ENCODE measurements around the gene IDE. TPM values are rescaled to one million over a fixed set of nuclear protein-coding genes. Genes with fewer than 3 reads are reported as not detected.
A peak's percentile ranks its signal among the peaks of the same experiment; 100 is the strongest.

Gene IDE
- 10 to 100 TPM in 3 of 4 donors, 1 to 10 TPM in 1; 9.2 to 21.2 (median 11.4) TPM for polyA plus RNA-seq
- long read RNA-seq, donor 1, full-length matches to known transcripts, result 4 of 4 reads
- long read RNA-seq, donor 1, partial matches to known transcripts, result 0 of 4 reads
- long read RNA-seq, donor 1, other reads (novel, unspliced or antisense), result 0 of 4 reads
- long read RNA-seq, donor 2, full-length matches to known transcripts, result 1 of 1 reads
- long read RNA-seq, donor 2, partial matches to known transcripts, result 0 of 1 reads
- long read RNA-seq, donor 2, other reads (novel, unspliced or antisense), result 0 of 1 reads
- long read RNA-seq, donor 3, result 0 reads
- long read RNA-seq, donor 4, result 0 reads
- long read RNA-seq, donor 5, result 0 reads
- long read RNA-seq, donor 6, result 0 reads
- long read RNA-seq, donor 7, result 0 reads
- long read RNA-seq, donor 8, full-length matches to known transcripts, result 1 of 1 reads
- long read RNA-seq, donor 8, partial matches to known transcripts, result 0 of 1 reads
- long read RNA-seq, donor 8, other reads (novel, unspliced or antisense), result 0 of 1 reads
- long read RNA-seq, donor 9, result 0 reads
- long read RNA-seq, donor 10, full-length matches to known transcripts, result 1 of 1 reads
- long read RNA-seq, donor 10, partial matches to known transcripts, result 0 of 1 reads
- long read RNA-seq, donor 10, other reads (novel, unspliced or antisense), result 0 of 1 reads

DNA sequence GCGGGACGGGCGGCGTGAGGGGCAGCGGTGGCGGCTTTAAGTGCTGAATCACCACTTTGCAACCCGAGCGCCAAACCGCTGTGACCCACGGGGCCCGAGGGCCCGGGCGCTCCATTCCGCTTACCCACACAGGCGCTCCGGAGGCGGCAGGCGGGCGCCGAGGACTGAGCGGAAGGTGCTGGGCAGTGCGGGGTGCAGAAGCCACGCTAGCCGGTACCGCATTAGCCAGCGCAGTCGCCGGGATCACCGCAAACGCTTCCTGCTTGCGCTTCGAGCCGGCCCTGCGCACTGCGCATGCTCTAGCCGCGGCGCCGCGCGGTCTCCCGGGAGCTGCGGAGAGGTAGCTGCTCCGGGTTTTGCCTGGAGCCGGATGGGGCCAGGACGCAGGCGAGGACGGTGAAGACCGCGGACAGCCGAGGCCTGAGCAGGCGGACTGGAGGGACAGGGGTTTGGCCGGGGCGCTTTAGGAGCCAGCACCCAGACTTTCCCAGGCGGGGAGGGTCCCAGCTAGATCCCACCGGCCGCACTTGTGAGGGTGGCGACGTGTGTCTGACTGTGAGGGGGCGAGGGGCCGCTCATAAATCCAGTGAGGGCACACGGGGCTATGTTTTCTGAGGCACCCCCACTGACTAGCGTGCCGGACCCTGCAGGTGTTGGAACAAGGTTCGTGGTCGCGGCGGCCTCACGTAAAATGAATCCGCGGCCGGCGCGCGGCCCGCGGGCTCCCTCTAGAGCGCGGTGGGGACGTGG, at the start of gene IDE:
Gene IDE (minus strand): TSS at position 296 of the 750 bp plus-strand sequence. CDS start 74 bp downstream, at position 222.
- DNase-seq (peak; percentile 86 to 96), FAIRE-seq (no peak)
- Histone ChIP-seq H3K4me1 (ENCODE audit: control insufficient read depth in 3 of 3, insufficient read depth in 2 of 3, low read depth in 1 of 3, low read length in 2 of 3) (peaks cover 5 to 10% (median 7%) of the 10 kb centered on the region in 3 donors), H3K27me3 (ENCODE audit: control insufficient read depth in 3 of 3, insufficient read depth in 3 of 3, low read length in 3 of 3) (no peaks in the 10 kb centered on the region), H3K4me3 (ENCODE audit: low read depth in 1 of 3, low read length in 3 of 3) (peak within 1 kb of the TSS; percentile 85 to 99 (median 87)), H3K27ac (ENCODE audit: low read depth in 1 of 3, low read length in 2 of 3) (peak within 1 kb of the TSS; percentile 68 to 96 (median 93)), H3K36me3 (ENCODE audit: control insufficient read depth in 3 of 3, insufficient read depth in 2 of 3, low read depth in 1 of 3, low read length in 3 of 3) (no peaks in the 10 kb centered on the region), H3K9me3 (ENCODE audit: control insufficient read depth in 2 of 2, insufficient read depth in 1 of 2, low read depth in 1 of 2, low read length in 1 of 2) (no peaks in the 10 kb centered on the region)
- 0% methylated on average over 77 to 80 of the region's 80 CpGs for WGBS, 3 donors

GRCh38 chr10:92619368-92619767, 45.5 kb upstream of the IDE start:
- Histone ChIP-seq H3K27ac (ENCODE audit: low read depth in 1 of 3, low read length in 2 of 3) (no peak overlapping the region), H3K9me3 (ENCODE audit: control insufficient read depth in 2 of 2, insufficient read depth in 1 of 2, low read depth in 1 of 2, low read length in 1 of 2) (no peaks in the 10 kb centered on the region), H3K27me3 (ENCODE audit: control insufficient read depth in 3 of 3, insufficient read depth in 3 of 3, low read length in 3 of 3) (no peaks in the 10 kb centered on the region), H3K4me3 (ENCODE audit: low read depth in 1 of 3, low read length in 3 of 3) (no peak overlapping the region), H3K36me3 (ENCODE audit: control insufficient read depth in 3 of 3, insufficient read depth in 2 of 3, low read depth in 1 of 3, low read length in 3 of 3) (peaks cover 0 to 9% (median 0%) of the 10 kb centered on the region in 3 donors), H3K4me1 (ENCODE audit: control insufficient read depth in 3 of 3, insufficient read depth in 2 of 3, low read depth in 1 of 3, low read length in 2 of 3) (no peaks in the 10 kb centered on the region)
- no peak for DNase-seq
- FAIRE-seq, result no peak

- no peaks in the 10 kb centered on the region for H3K27me3 ChIP-seq (ENCODE audit: control insufficient read depth in 3 of 3, insufficient read depth in 3 of 3, low read length in 3 of 3)
- peaks cover 0 to 11% (median 0%) of the 10 kb centered on the region in 3 donors for H3K36me3 ChIP-seq (ENCODE audit: control insufficient read depth in 3 of 3, insufficient read depth in 2 of 3, low read depth in 1 of 3, low read length in 3 of 3)
- FAIRE-seq (no peak), DNase-seq (no peak)
- no peak overlapping the region for H3K27ac ChIP-seq (ENCODE audit: low read depth in 1 of 3, low read length in 2 of 3)
- no peak overlapping the region for H3K4me3 ChIP-seq (ENCODE audit: low read depth in 1 of 3, low read length in 3 of 3)
- 95 to 97% (median 95%) methylated on average over 3 of the region's 3 CpGs for WGBS, 3 donors
- no peaks in the 10 kb centered on the region for H3K4me1 ChIP-seq (ENCODE audit: control insufficient read depth in 3 of 3, insufficient read depth in 2 of 3, low read depth in 1 of 3, low read length in 2 of 3)
- no peaks in the 10 kb centered on the region for H3K9me3 ChIP-seq (ENCODE audit: control insufficient read depth in 2 of 2, insufficient read depth in 1 of 2, low read depth in 1 of 2, low read length in 1 of 2)
Observed at GRCh38 chr10:92615515-92615914, 41.6 kb upstream of the IDE start.

GRCh38 chr10:92604841-92605240, 30.9 kb upstream of the IDE start:
- Histone ChIP-seq H3K27ac (ENCODE audit: low read depth in 1 of 3, low read length in 2 of 3) (no peak overlapping the region), H3K4me1 (ENCODE audit: control insufficient read depth in 3 of 3, insufficient read depth in 2 of 3, low read depth in 1 of 3, low read length in 2 of 3) (no peaks in the 10 kb centered on the region), H3K36me3 (ENCODE audit: control insufficient read depth in 3 of 3, insufficient read depth in 2 of 3, low read depth in 1 of 3, low read length in 3 of 3) (peaks cover 0 to 2% (median 0%) of the 10 kb centered on the region in 3 donors), H3K9me3 (ENCODE audit: control insufficient read depth in 2 of 2, insufficient read depth in 1 of 2, low read depth in 1 of 2, low read length in 1 of 2) (no peaks in the 10 kb centered on the region), H3K27me3 (ENCODE audit: control insufficient read depth in 3 of 3, insufficient read depth in 3 of 3, low read length in 3 of 3) (no peaks in the 10 kb centered on the region), H3K4me3 (ENCODE audit: low read depth in 1 of 3, low read length in 3 of 3) (no peak overlapping the region)
- FAIRE-seq (no peak), DNase-seq (no peak)
- 68 to 84% (median 70%) methylated on average over 2 of the region's 2 CpGs for WGBS, 3 donors

- Histone ChIP-seq H3K36me3 (ENCODE audit: control insufficient read depth in 3 of 3, insufficient read depth in 2 of 3, low read depth in 1 of 3, low read length in 3 of 3) (no peaks in the 10 kb centered on the region), H3K4me1 (ENCODE audit: control insufficient read depth in 3 of 3, insufficient read depth in 2 of 3, low read depth in 1 of 3, low read length in 2 of 3) (no peaks in the 10 kb centered on the region), H3K27ac (ENCODE audit: low read depth in 1 of 3, low read length in 2 of 3) (no peak overlapping the region), H3K4me3 (ENCODE audit: low read depth in 1 of 3, low read length in 3 of 3) (no peak overlapping the region), H3K9me3 (ENCODE audit: control insufficient read depth in 2 of 2, insufficient read depth in 1 of 2, low read depth in 1 of 2, low read length in 1 of 2) (no peaks in the 10 kb centered on the region), H3K27me3 (ENCODE audit: control insufficient read depth in 3 of 3, insufficient read depth in 3 of 3, low read length in 3 of 3) (no peaks in the 10 kb centered on the region)
- FAIRE-seq (no peak), DNase-seq (no peak)
- 96 to 97% (median 97%) methylated on average over 1 of the region's 1 CpG for WGBS, 3 donors
Observed at GRCh38 chr10:92598321-92598720, 24.4 kb upstream of the IDE start.

DNA sequence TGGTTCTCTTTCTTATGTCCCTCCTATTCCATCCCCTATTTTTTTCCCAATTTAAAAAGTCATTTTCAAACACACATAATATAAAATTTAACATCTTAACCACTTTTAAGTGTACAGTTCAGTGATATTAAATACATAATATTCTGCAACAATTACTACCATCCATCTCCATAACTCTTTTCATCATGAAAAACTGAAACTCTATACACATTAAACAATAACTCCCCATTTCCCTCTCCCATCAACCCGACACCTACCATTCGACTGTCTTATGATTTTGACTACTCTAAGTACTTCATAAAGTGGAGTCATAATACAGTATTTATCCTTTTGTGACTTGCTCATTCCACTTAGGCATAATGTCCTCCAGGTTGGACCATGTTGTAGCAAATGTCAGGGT, 21.6 kb upstream of the IDE start:
- no peaks in the 10 kb centered on the region for H3K36me3 ChIP-seq (ENCODE audit: control insufficient read depth in 3 of 3, insufficient read depth in 2 of 3, low read depth in 1 of 3, low read length in 3 of 3)
- no peak for FAIRE-seq
- H3K4me1 ChIP-seq (ENCODE audit: control insufficient read depth in 3 of 3, insufficient read depth in 2 of 3, low read depth in 1 of 3, low read length in 2 of 3), result peaks cover 0 to 6% (median 0%) of the 10 kb centered on the region in 3 donors
- no peak overlapping the region for H3K4me3 ChIP-seq (ENCODE audit: low read depth in 1 of 3, low read length in 3 of 3)
- no peaks in the 10 kb centered on the region for H3K27me3 ChIP-seq (ENCODE audit: control insufficient read depth in 3 of 3, insufficient read depth in 3 of 3, low read length in 3 of 3)
- DNase-seq, result no peak
- 83 to 91% (median 90%) methylated on average over 2 of the region's 2 CpGs for WGBS, 3 donors
- no peaks in the 10 kb centered on the region for H3K9me3 ChIP-seq (ENCODE audit: control insufficient read depth in 2 of 2, insufficient read depth in 1 of 2, low read depth in 1 of 2, low read length in 1 of 2)
- no peak overlapping the region for H3K27ac ChIP-seq (ENCODE audit: low read depth in 1 of 3, low read length in 2 of 3)

DNA sequence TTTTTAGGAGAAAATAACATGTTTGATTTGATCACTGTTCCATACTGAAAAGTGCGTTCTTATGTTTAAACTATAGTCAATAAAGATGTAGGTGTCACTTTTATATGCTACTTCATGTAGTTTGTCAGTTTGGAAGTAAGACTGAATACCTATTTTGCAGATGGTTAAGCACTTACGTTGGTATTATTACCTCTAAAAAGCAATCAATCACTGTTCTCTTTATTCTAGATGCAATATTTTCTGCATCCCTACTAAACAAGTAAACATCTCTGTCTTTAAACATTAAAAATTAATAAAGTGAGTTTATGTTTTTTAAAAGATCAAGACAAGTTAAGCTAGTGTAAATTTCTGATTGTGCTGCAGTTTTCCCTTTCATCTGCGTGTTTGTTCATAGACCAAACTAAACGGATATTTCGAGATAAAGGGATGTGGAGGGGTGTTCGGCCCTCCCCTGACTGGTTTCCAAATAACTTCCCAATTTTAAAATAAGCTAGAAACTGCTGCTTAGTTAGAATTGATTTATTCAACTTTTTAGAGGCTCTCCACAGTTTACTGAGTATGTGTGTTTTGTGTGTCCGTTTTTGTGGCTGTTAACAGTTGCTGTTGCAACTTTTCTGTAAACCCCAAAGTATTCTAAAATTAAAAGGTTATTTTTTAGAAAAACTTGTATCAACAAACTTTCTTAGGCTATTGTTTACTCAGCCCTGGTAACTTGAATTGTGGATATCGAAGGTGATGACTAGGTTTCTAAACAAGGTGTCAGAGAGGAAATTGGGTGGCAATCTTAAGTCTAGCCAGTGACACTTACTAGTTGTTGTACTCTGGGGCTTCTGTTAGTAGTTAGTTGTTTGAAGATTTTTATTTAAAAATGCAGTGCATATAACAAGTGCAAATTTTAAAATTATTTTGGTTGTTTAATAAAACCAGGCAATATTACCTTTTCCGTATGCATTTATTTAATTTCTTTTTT, 20.0 kb upstream of the IDE start:
- FAIRE-seq (no peak), DNase-seq (peak in 1 of 2 donors; percentile 7)
- Histone ChIP-seq H3K4me1 (ENCODE audit: control insufficient read depth in 3 of 3, insufficient read depth in 2 of 3, low read depth in 1 of 3, low read length in 2 of 3) (peaks cover 0 to 6% (median 0%) of the 10 kb centered on the region in 3 donors), H3K9me3 (ENCODE audit: control insufficient read depth in 2 of 2, insufficient read depth in 1 of 2, low read depth in 1 of 2, low read length in 1 of 2) (no peaks in the 10 kb centered on the region), H3K27me3 (ENCODE audit: control insufficient read depth in 3 of 3, insufficient read depth in 3 of 3, low read length in 3 of 3) (no peaks in the 10 kb centered on the region), H3K4me3 (ENCODE audit: low read depth in 1 of 3, low read length in 3 of 3) (peak overlapping the region; percentile 70 to 92 (median 85)), H3K36me3 (ENCODE audit: control insufficient read depth in 3 of 3, insufficient read depth in 2 of 3, low read depth in 1 of 3, low read length in 3 of 3) (no peaks in the 10 kb centered on the region), H3K27ac (ENCODE audit: low read depth in 1 of 3, low read length in 2 of 3) (peak overlapping the region in 2 of 3 donors; percentile 90 to 97)
- 4 to 8% (median 5%) methylated on average over 9 of the region's 9 CpGs for WGBS, 3 donors
